ENCODE results near the gene PARVG. TPM values are rescaled to one million over a fixed set of nuclear protein-coding genes. Genes with fewer than 3 reads are reported as not detected.

Gene PARVG
- total and polyA plus RNA-seq, 3 experiments from 2014 or later, result 56.0 to 94.4 (median 57.4) TPM

GRCh38 chr22:44146088-44146861 lies 34.5 kb upstream of the PARVG start:
- H3K9me3 Mint-ChIP-seq, result no peaks in the 10 kb centered on the region
- no peaks in the 10 kb centered on the region for H3K4me1 Mint-ChIP-seq
- H3K27ac Mint-ChIP-seq, result peak overlapping the region in 1 of 8 donors; percentile 70
- Histone ChIP-seq H3K4me3 (ENCODE audit: low read length) (no peak overlapping the region), H3K4me1 (ENCODE audit: insufficient read depth, low read length) (no peaks in the 10 kb centered on the region), H3K36me3 (ENCODE audit: insufficient read depth, low read length) (no peaks in the 10 kb centered on the region), H3K27ac (ENCODE audit: low read depth, low read length) (no peak overlapping the region), H3K9me3 (ENCODE audit: low read length) (no peaks in the 10 kb centered on the region), H3K27me3 (ENCODE audit: insufficient read depth, low read length, poor library complexity, severe bottlenecking) (no peaks in the 10 kb centered on the region)
- H3K4me3 Mint-ChIP-seq, result no peak overlapping the region
- POLR2A ChIA-PET, result no interaction called here
- peaks cover 0 to 8% (median 4%) of the 10 kb centered on the region in 3 donors for H3K36me3 Mint-ChIP-seq
- DNase-seq, result no peak
- no peaks in the 10 kb centered on the region for H3K27me3 Mint-ChIP-seq
- CTCF ChIA-PET, result no interaction called here

- no peak for DNase-seq
- Mint-ChIP-seq H3K9me3 (no peaks in the 10 kb centered on the region), H3K36me3 (peaks cover 0 to 9% (median 6%) of the 10 kb centered on the region in 3 donors), H3K27me3 (no peaks in the 10 kb centered on the region), H3K27ac (no peak overlapping the region), H3K4me1 (no peaks in the 10 kb centered on the region), H3K4me3 (peak overlapping the region in 1 of 7 donors; percentile 23)
- CTCF ChIA-PET, result no interaction called here
- no peak overlapping the region for H3K27ac ChIP-seq (ENCODE audit: low read depth, low read length)
- no peaks in the 10 kb centered on the region for H3K27me3 ChIP-seq (ENCODE audit: insufficient read depth, low read length, poor library complexity, severe bottlenecking)
- H3K36me3 ChIP-seq (ENCODE audit: insufficient read depth, low read length), result no peaks in the 10 kb centered on the region
- H3K9me3 ChIP-seq (ENCODE audit: low read length), result no peaks in the 10 kb centered on the region
- POLR2A ChIA-PET, result no interaction called here
- no peaks in the 10 kb centered on the region for H3K4me1 ChIP-seq (ENCODE audit: insufficient read depth, low read length)
- no peak overlapping the region for H3K4me3 ChIP-seq (ENCODE audit: low read length)
Observed at GRCh38 chr22:44147008-44147645, 33.6 kb upstream of the PARVG start.

GRCh38 chr22:44147821-44148574 lies 32.7 kb upstream of the PARVG start:
- Histone ChIP-seq H3K27me3 (ENCODE audit: insufficient read depth, low read length, poor library complexity, severe bottlenecking) (no peaks in the 10 kb centered on the region), H3K4me1 (ENCODE audit: insufficient read depth, low read length) (no peaks in the 10 kb centered on the region), H3K9me3 (ENCODE audit: low read length) (no peaks in the 10 kb centered on the region), H3K27ac (ENCODE audit: low read depth, low read length) (no peak overlapping the region), H3K4me3 (ENCODE audit: low read length) (no peak overlapping the region), H3K36me3 (ENCODE audit: insufficient read depth, low read length) (no peaks in the 10 kb centered on the region)
- ChIA-PET CTCF (no interaction called here), POLR2A (no interaction called here)
- no peak for DNase-seq
- H3K27ac Mint-ChIP-seq, result no peak overlapping the region
- H3K4me3 Mint-ChIP-seq, result no peak overlapping the region
- H3K4me1 Mint-ChIP-seq, result no peaks in the 10 kb centered on the region
- H3K36me3 Mint-ChIP-seq, result peaks cover 0 to 15% (median 6%) of the 10 kb centered on the region in 3 donors
- no peaks in the 10 kb centered on the region for H3K27me3 Mint-ChIP-seq
- H3K9me3 Mint-ChIP-seq, result no peaks in the 10 kb centered on the region

DNA sequence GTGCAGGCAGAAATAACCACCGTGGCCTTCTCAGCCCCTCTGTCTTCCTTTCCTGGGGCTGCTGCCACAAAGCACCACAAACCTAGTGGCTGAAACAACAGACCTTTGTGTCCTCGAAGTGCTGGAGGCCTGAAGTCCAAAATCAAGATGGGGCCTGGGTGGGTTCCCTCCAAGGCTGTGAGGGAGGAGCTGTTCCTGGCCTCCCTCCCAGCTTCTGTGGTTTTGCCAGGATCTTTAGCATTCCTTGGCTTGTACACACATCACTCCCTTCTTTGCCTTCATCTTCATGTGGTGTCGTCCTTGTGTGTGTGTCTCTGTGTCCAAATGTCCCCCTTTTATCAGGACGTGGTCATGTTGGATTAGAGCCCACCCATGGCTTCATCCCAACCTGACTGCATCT lies 29.0 kb upstream of the PARVG start:
- no peak overlapping the region for H3K4me3 Mint-ChIP-seq

GRCh38 chr22:44153710-44154109 lies 27.0 kb upstream of the PARVG start:
- Mint-ChIP-seq H3K4me1 (no peaks in the 10 kb centered on the region), H3K27me3 (no peaks in the 10 kb centered on the region), H3K36me3 (peaks cover 0 to 16% (median 8%) of the 10 kb centered on the region in 3 donors), H3K4me3 (no peak overlapping the region), H3K9me3 (no peaks in the 10 kb centered on the region), H3K27ac (no peak overlapping the region)
- Histone ChIP-seq H3K4me3 (ENCODE audit: low read length) (no peak overlapping the region), H3K27me3 (ENCODE audit: insufficient read depth, low read length, poor library complexity, severe bottlenecking) (no peaks in the 10 kb centered on the region), H3K9me3 (ENCODE audit: low read length) (no peaks in the 10 kb centered on the region), H3K27ac (ENCODE audit: low read depth, low read length) (no peak overlapping the region), H3K36me3 (ENCODE audit: insufficient read depth, low read length) (no peaks in the 10 kb centered on the region), H3K4me1 (ENCODE audit: insufficient read depth, low read length) (peaks cover 8% of the 10 kb centered on the region)
- ChIA-PET POLR2A (no interaction called here), CTCF (interaction anchor here (0.8 kb wide), 1 partner anchor 10 kb away, joined by 3 read pairs; no protein-coding TSS in a partner anchor)
- DNase-seq, result no peak

More for the DNA sequence above, 29.0 kb upstream of the PARVG start:
- peaks cover 0 to 15% (median 6%) of the 10 kb centered on the region in 3 donors for H3K36me3 Mint-ChIP-seq
- Histone ChIP-seq H3K27me3 (ENCODE audit: insufficient read depth, low read length, poor library complexity, severe bottlenecking) (no peaks in the 10 kb centered on the region), H3K36me3 (ENCODE audit: insufficient read depth, low read length) (no peaks in the 10 kb centered on the region), H3K4me3 (ENCODE audit: low read length) (no peak overlapping the region), H3K4me1 (ENCODE audit: insufficient read depth, low read length) (peaks cover 8% of the 10 kb centered on the region), H3K27ac (ENCODE audit: low read depth, low read length) (no peak overlapping the region), H3K9me3 (ENCODE audit: low read length) (no peaks in the 10 kb centered on the region)
- no peak for DNase-seq
- no peak overlapping the region for H3K27ac Mint-ChIP-seq
- H3K27me3 Mint-ChIP-seq, result no peaks in the 10 kb centered on the region
- CTCF ChIA-PET, result no interaction called here
- H3K9me3 Mint-ChIP-seq, result no peaks in the 10 kb centered on the region
- H3K4me1 Mint-ChIP-seq, result no peaks in the 10 kb centered on the region
- POLR2A ChIA-PET, result interaction anchor here (1.0 kb wide), 1 partner anchor 30 kb away, joined by 3 read pairs; the partner anchor contains the start of gene PARVG

- Histone ChIP-seq H3K4me3 (ENCODE audit: low read length) (no peak overlapping the region), H3K36me3 (ENCODE audit: insufficient read depth, low read length) (no peaks in the 10 kb centered on the region), H3K27ac (ENCODE audit: low read depth, low read length) (no peak overlapping the region), H3K4me1 (ENCODE audit: insufficient read depth, low read length) (peaks cover 8% of the 10 kb centered on the region), H3K27me3 (ENCODE audit: insufficient read depth, low read length, poor library complexity, severe bottlenecking) (no peaks in the 10 kb centered on the region), H3K9me3 (ENCODE audit: low read length) (no peaks in the 10 kb centered on the region)
- peaks cover 0 to 22% (median 10%) of the 10 kb centered on the region in 3 donors for H3K36me3 Mint-ChIP-seq
- H3K4me1 Mint-ChIP-seq, result no peaks in the 10 kb centered on the region
- no peak for DNase-seq
- H3K9me3 Mint-ChIP-seq, result no peaks in the 10 kb centered on the region
- H3K27ac Mint-ChIP-seq, result no peak overlapping the region
- H3K4me3 Mint-ChIP-seq, result no peak overlapping the region
- ChIA-PET CTCF (no interaction called here), POLR2A (no interaction called here)
- H3K27me3 Mint-ChIP-seq, result no peaks in the 10 kb centered on the region
Observed at GRCh38 chr22:44154436-44154942, 26.2 kb upstream of the PARVG start.

- Histone ChIP-seq H3K4me3 (ENCODE audit: low read length) (no peak overlapping the region), H3K9me3 (ENCODE audit: low read length) (no peaks in the 10 kb centered on the region), H3K27me3 (ENCODE audit: insufficient read depth, low read length, poor library complexity, severe bottlenecking) (no peaks in the 10 kb centered on the region), H3K36me3 (ENCODE audit: insufficient read depth, low read length) (no peaks in the 10 kb centered on the region), H3K27ac (ENCODE audit: low read depth, low read length) (no peak overlapping the region), H3K4me1 (ENCODE audit: insufficient read depth, low read length) (peaks cover 8% of the 10 kb centered on the region)
- Mint-ChIP-seq H3K36me3 (peaks cover 0 to 26% (median 10%) of the 10 kb centered on the region in 3 donors), H3K4me3 (no peak overlapping the region), H3K27ac (no peak overlapping the region), H3K9me3 (no peaks in the 10 kb centered on the region), H3K27me3 (no peaks in the 10 kb centered on the region), H3K4me1 (no peaks in the 10 kb centered on the region)
- ChIA-PET CTCF (no interaction called here), POLR2A (no interaction called here)
- no peak for DNase-seq
Observed at GRCh38 chr22:44155115-44155514, 25.6 kb upstream of the PARVG start.

All from CD8-positive, alpha-beta memory T cell (primary cell).